UCSD-AML1 (cell line): ENCODE results near the gene CHRM4.

Source experiments
- DNase-seq: peaks from one replicate; lab custom pipeline; 2025; ENCODE audit not compliant: unreplicated experiment; lab: John Stamatoyannopoulos, UW

CHRM4 gene

DNA sequence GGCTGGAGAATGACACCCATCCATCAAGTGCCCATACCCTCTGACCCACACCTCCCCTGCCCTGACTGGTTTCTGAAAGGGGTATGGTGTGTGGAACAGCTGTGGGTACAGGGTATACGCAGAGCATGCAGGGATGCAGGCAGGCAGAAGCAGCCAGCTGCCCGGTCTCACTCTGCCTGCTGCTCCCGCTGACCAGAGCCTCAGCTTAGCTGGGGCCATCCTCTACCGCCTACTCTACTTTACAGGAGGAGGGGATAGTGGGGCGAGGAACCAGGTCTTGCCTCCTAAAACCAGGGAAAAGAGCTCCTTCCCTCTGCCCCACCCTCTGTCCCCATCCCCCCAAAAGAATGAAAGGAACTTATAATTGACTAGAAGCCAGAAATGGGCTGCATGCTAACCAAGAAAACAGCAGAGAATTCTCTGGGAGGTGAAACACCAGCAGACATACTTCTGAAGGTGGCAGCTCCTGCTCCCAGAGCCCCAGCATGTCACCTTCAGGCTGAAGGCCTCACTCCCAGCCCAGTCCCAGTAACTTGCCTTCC is 13.0 kb upstream of the CHRM4 start:
- no peak for DNase-seq

DNA sequence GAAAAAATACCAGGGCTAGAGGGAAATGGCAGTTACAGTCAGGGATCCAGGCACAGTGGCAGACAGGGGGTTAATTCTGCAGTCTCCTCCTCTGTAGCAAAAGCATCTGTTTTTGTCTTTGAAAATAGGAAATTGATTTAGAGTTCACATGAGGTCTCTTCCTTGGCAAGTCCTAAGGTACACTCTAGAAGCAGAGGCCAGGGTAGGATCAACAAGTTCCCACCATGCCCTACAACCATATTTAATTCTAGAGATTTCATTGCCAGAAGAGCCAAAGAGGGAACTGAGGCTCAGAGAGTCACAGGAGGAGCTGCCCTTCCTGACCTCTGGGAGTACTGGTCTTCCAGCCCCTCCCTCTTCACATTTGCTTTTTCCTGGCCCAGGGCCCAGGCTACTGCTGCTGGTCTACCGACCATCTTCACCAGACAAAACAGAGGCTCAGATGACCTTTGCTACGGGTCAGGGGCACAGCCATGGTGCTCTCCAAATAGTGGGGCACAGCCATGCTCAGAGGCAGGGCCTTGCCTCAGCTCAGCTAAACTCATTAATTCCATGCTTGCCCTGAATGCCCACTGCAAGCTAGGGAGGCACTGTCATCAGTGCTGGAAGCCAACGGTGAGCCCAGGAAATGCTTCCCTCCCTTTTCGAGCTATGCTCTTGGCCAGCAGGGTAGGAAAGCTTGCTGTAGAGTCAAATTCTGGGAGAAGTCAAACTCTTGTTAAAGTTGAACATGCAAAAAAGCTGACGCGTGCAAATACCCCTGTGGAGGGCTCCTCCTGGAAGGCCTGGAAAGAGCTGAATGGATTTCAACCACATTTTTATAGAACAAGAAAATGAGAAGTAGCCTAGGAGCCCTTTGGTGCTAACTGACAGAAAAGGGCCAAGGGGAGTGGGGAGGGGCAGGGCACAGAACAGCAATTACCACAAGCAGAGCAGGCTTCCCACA is 11.7 kb upstream of the CHRM4 start:
- no peak for DNase-seq

DNA sequence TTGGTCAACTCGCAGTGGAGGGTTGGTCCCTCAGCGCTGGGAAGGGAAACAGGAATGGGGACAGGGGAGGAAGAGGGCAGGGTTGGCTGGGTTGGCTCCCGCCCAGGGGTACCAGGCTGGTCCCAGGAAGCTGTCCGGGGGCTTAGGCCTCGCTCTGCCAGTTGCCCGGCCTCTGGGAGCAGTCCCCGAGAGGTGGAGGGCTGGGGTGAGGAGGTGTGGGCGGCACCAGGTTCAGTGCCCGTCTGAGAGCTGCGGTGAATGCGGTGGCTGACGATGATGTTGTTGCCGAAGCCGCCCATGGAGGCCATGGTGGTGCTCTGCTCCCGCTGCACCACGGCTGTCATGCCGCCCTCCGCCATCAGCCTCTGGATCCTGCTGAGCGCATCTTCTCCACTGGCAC is 6.0 kb upstream of the CHRM4 start:
- no peak for DNase-seq

DNA sequence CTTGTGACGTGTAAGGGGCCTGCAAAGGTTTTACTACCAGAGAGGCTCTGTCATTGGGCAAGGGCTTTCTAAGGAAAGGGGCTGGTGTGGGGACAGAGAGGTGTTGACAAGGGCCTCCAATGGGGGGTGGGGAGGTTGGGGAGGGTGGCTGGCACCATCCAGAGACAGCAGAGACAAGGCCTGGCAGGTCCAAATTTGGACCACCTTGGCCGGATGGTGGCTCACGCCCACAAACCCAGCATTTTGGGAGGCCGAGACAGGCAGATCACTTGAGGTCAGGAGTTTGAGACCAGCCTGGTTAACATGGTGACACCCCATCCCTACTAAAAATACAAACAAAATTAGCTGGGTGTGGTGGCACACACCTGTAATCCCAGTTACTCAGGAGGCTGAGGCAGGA is 2.2 kb upstream of the CHRM4 start:
- no peak for DNase-seq

DNA sequence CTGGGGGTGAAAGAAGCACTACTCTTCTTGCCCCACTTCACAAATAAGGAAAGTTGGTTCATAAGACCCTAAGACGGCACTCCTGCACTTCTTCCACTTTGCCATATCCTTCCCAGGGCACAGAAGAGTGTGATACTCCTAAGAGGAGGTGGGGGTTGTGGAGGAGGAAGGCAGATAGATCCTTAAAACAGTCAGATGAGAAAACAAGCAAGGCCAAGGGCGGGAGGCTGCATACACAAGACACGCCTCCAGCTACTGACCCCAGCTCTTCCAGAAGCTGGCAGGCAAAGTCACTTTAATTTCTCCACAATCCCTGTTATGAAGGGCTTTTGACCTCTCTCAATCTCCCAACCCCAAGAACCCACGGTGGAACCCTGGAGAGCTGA is 1.6 kb upstream of the CHRM4 start:
- DNase-seq: no peak

DNA sequence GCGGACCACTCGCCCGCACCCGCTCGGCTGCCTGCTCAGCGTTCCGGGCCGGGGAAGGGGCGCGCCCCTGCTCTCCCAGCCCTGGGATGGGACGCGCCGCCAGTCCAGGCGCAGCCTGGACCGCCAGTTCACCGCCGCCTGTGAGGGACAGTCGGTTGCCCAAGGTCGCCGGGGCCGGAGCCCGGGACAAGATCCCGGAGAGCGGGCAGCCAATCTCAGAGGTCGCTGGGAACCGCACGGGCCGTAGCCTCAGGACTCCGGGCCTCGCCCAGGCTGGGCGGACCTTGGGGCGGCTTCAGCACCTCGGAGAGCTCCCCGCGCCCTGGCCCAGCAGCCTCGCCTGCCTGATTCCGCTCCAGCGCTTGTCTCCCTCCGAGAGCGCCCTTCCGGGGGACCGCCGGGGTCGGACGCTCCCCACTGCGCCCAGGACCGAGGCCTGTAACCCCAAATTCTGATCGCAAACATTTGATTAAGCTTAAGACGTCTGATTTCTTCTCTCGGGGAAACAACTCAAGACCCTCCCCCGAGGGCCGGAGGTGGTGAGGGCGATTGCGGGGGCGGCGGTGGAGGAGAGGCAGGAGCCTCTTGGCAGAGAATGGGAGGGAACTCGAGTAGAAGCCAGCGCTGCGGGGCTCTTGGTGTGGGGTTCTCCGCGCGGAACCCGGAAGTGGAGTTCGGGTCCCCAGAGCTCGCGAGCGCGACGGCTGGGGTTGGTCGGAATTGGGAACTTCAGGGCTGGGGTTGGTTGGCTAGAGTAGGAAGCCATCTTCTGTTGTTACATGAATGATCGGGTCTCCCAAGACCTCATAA is 1.1 kb upstream of the CHRM4 start:
- peak; percentile 86 for DNase-seq

DNA sequence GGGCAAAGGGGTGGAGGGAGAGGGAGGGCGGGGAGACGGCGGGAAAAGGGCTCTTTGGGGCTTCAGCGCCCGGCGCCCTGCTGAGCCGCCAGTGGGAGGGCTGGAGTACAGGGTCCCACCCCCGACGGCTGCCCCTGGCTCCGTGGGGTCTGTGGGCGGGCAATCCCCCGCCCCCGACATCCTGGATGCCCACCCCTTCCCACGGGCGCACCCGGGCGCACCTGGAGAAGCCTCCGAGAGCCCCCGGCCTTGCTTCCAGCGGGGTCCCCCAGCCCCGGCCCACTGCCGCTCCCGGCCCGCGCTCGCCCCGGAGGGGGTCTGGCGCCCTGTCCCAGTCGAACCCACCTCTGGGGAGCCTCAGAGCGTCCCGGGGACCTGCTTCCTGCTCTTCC is 394 bp downstream of the CHRM4 start:
- no peak for DNase-seq

DNA sequence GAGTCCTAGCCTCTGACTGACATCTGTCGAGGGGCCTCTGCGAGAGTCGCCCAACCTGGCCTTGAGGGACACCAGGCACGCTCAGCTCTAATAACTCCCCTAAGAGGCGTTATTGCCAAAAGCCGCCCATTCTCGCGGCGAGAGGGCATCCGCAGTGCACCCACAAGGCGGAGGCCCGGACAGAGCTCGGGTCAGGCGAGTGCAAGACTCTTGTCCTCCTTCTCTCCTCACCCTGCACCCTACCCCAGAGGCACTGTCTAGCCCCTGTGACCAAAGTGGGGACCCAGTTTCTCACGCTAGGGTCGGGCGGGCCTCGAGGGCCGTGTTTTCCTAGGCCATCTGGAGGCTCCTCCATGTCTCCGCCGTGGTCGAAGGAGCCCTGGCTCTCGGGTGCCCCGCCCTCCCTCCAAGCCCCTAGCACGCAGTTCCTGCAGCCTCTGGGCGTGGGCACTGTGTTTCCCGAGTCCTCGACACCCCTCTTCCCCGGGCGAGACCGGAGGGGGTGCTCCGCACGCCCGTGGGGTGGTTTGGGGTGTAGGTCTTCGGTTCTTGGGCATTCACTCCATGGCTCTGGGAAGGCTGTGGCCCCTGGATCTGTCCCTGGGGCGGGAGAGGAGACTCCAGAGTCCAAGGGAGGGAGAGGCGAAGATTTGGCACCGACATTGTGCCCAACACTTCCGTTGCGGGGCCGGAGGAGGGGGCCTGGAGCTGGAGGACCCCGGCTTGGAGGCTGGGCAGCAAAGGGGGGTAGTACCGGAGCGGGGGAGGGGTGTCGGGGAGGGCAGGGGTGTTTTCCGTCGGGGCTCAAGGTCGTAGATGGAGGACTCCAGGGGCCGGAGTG is 1.0 kb downstream of the CHRM4 start:
- DNase-seq: no peak

DNA sequence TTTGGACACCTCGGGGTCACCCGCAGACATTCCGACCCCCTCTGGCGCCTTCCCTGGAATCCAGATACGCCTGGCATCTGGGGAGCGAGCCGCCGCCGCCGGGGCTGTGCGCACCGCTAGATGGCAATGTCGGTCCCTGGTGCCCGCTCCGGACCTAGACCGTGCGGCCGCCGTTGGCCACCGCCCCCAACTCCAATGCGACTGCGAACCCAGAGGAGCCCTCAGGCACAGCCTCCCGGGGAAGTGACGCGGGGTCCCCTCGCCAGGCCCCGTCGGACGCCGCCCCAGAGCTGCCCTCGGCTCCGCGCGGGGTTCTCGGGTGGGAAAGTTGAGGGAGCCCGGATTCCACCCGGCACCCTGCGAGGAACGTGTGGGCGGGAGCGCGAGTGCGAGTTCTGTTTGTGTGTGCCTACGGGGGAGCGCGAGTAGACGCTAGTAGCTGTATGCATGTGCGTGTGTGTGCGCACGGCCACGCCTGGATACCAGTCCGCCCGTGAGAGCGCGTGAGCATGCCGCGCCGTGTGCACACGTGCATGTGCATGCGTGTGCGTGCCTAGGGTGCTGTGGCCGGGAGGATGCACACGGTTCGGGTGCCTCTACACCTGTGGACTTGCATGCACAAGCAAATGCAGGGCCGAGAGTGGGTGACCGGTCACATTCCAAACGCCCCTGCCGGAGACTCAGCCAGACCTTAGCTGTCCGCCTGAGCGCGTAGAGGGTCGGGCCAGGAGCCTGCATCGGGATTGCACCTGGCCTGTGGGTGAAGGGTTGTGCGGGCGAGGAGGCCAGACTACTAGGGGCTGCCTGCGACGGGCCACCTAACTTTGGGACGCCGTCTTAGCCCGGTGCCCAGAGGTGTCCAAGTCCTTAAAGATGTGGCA is 1.9 kb downstream of the CHRM4 start:
- peak; percentile 74 for DNase-seq

DNA sequence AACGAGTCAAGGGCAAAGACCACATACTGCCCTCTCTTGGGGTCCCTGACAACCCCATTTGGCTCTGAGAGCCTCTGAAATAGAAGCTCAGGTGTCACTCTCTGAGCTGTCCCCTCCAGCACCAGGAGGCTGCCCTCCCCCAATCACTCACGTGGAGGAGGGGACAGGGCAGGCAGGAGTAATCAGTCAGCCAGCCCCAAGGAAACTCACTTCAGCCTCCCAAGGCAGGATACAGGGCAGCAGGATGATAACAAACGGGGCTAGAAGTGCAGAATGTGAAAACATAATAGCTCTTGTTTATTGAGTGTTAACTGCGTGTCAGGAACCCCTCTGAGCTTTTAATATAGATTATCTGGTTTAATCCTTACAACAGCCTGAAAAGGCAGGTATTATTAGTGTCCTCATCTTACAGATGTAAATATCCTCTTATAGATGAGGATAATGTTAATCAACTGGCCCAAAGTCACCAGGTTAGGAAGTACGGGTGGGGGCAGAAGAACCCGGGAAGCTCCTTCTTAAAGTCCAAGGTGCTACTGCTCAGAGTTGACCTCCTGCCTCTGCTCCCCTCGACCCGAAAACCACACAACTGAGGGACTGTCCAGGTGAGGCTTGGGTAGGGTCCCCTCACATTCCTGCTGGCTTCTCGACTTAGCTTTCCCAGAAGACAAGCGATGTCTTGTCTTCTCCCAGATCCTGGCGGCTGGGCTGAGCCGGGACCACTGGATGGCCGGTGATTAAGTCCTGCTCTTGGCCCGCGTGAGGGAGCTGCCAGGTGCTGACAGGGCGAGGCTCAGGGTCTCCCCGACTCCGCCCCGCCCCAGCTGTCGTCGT is 2.7 kb downstream of the CHRM4 start:
- no peak for DNase-seq

DNA sequence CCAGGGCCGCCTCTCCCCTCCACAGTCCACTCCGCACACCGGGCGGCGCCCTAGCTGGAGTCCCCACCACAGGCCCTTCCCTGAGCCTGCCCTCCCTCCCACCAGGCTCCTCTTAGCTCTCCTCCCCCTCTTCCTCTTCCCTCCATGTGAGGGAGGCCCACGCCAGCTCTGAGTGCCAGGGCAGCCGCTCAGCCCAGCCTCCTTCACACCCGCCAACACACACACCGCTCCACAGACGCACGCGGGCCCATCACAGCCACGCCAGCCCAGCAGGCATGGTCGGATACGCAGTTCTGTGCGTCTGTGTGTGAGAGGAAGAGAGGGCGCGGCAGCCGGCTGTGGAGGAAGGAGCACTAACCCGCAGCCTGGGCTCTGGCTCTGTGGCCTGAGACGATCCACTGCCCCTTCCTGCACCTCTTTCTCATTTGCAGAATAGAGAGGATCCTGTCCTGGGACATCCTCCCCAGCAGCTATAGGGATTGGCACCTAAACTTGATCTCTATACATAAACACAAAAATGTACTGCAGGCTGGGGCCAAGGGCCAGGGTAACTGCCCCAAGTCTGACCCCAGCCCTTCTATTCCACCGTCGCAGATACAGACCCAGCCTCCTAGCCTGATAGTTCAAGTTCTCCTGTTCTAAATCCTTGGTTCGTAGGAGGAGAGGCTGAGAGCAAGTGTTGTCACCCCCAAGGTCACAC is 3.5 kb downstream of the CHRM4 start:
- peak; percentile 67 for DNase-seq

DNA sequence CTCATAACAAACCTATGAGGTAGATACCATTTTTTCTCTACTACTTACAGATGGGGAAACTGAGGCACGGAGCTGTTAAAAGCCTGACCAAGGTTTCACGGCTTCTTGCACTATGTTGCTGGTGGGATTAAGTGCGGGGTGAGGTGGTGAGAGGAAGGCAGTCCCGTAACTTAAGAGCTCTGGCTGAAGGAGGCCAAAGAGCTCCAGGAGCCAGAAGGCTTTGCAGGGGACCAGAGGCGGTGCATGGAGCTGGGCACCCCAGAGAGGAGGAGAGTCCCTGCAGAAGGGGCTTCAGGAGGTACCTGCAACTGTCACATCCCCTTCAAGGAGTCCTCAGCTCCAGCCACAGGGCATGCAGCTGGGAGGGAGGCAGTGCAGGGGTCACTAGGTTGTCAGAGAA is 4.1 kb downstream of the CHRM4 start:
- no peak for DNase-seq

DNA sequence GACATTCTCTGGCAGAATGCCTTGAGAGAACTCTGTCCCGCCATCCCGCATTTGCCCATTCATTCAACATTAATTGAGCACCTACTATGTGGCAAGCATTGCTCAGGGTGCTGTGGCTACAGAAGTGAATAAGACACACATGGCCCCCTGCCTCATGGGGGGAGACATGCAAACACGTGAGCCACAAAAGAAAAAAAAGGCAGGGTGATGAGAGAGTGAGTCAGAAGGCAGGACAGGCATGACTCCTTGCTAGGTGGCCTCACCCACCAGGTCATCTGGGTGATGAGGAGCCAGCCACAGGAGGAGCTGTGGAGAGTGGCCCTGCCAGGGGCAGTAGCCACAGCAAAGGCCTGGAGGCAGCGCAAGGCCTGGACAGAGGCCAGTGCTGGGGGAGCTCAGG is 4.9 kb downstream of the CHRM4 start:
- DNase-seq: no peak

DNA sequence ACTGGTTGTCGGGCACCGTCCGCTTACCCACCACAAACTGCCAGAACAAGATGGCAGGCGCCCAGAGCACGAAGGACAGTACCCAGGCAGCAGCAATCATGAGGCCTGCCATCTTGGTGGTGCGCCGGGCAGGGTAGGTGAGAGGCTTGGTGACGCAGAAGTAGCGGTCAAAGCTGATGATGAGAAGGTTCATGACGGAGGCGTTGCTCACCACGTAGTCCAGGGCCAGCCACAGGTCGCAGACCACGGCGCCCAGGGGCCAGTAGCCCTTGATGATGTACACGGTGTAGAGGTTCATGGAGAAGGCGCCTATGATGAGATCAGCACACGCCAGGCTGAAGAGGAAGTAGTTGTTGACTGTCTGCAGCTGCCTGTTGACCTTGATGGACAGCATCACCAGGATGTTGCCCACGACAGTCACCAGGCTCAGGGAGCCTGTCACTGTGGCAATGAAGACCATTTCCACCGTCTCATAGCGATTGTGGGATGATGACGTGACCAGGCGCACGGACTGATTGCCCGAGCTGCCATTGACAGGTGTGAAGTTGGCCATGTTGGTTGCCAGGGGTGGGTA is 5.5 kb downstream of the CHRM4 start:
- no peak for DNase-seq

DNA sequence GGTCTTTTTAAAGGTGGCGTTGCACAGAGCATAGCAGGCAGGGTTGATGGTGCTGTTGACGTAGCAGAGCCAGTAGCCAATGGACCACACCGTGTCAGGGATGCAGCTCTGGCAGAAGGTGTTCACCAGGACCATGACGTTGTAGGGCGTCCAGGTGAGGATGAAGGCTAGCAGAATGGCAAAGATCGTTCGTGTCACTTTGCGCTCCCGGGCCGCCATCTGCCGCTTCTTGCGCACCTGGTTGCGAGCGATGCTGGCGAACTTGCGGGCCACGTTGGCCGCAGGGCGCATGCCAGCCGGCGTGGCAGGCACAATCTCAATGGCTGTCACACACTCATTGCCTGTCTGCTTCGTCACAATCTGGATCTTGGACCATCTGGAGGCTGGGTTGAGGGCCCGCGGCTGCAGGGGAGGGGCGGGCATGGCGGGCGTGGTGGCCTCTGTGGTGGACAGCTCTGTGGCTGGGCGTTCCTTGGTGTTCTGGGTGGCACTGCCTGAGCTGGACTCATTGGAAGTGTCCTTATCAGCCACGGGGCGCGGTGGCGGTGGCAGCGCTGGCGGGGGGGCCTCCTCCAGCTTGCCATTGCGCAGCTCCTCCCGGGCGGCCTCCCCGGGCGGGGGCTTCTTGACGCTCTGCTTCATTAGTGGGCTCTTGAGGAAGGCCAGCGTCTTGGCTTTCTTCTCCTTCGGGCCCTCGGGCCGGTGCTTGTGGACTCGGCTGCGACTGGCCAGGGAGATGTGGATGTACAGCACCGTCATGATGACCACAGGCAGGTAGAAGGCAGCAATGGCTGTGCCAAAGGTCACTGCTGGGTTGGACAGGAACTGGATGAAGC is 6.2 kb downstream of the CHRM4 start:
- DNase-seq: no peak

DNA sequence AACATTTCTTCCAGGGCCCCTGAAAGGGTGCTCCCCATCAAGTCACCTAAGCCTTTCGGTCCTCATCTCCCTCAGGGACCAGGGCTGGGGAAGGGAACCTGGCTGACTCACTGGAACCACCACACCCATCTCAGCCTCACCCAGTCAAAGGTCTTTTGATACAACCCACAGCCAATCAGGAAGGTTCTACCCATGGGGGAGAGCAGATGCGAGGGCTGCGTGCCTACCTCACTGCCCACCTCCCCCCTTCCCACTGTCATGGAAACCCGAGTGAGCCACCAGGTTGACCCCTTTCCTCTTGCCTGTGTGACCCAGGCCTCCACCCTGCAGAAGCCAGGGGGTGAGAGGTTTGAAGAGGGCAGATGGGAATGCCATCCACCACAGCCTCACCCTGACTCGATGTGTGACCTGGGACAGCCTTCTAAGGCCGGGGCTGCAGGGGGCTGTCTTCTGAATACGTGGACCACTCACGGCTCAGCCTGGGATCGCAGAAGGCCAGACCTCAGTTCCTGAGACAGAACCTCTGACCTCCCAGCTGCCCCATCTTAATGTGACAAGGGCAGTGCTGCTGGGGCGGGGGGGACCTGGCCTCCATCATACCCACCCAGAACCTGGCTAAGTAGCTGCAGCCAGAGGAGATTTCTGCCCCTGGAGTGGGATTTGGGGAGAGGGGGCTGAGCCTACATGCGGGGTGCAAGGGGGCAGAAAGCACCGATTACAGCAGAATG is 7.4 kb downstream of the CHRM4 start:
- no peak for DNase-seq

DNA sequence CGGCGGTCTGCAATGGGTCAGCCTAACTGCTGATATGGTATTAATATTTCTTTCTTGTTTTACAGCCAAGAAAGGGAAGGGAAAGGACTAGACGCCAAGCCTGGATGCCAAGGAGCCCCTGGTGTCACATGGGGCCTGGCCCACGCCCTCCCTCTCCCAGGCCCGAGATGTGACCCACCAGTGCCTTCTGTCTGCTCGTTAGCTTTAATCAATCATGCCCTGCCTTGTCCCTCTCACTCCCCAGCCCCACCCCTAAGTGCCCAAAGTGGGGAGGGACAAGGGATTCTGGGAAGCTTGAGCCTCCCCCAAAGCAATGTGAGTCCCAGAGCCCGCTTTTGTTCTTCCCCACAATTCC is 8.2 kb downstream of the CHRM4 start:
- no peak for DNase-seq
